Calu3 (cell line): ENCODE measurements around the gene KCNQ5. TPM values are rescaled to one million over a fixed set of nuclear protein-coding genes. Genes with fewer than 3 reads are reported as not detected.

Experiments
- BruUV-seq: library from RNA; stranded (reverse); fragments of 400-500 nt; replicated peaks from 2 replicates; lab custom pipeline; 2021; lab: Mats Ljungman, UMichigan
- CTCF ChIA-PET: fragments of 300-600 bp; sonication (Branson Sonifier 250); formaldehyde crosslinking; loops from one replicate; lab custom pipeline; 2022; ENCODE audit warnings: antibody characterized with exemption; lab: Charles Lee
- DNase-seq: peaks from one replicate; pipeline ENCODE4 v3.0.0; 2022
- H3K27ac Mint-ChIP-seq: one replicate; pipeline ENCODE4 v1.8.0; 2022; ENCODE audit warnings: mixed read lengths; ENCODE audit not compliant: unreplicated experiment
- H3K27me3 Mint-ChIP-seq: one replicate; pipeline ENCODE4 v1.8.0; 2022; ENCODE audit warnings: mixed read lengths; ENCODE audit not compliant: unreplicated experiment
- H3K36me3 Mint-ChIP-seq: one replicate; pipeline ENCODE4 v1.8.0; 2022; ENCODE audit warnings: mild to moderate bottlenecking, moderate library complexity, mixed read lengths; ENCODE audit not compliant: insufficient read depth, unreplicated experiment
- H3K4me1 Mint-ChIP-seq: one replicate; pipeline ENCODE4 v1.8.0; 2022; ENCODE audit warnings: mild to moderate bottlenecking, low read depth, mixed read lengths; ENCODE audit not compliant: unreplicated experiment
- H3K4me3 Mint-ChIP-seq: one replicate; pipeline ENCODE4 v1.8.0; 2022; ENCODE audit warnings: mild to moderate bottlenecking, low read depth, moderate library complexity, mixed read lengths; ENCODE audit not compliant: unreplicated experiment
- H3K9me3 Mint-ChIP-seq: one replicate; pipeline ENCODE4 v1.8.0; 2022; ENCODE audit warnings: low read depth, mixed read lengths; ENCODE audit not compliant: unreplicated experiment
- CTCF ChIP-seq: fragments of 200-600 bp; IDR thresholded peaks from one replicate; pipeline ENCODE4 v1.8.0; 2022; ENCODE audit warnings: antibody characterized with exemption; ENCODE audit not compliant: unreplicated experiment
- intact Hi-C: fragments of 100-400 bp; cut with micrococcal nuclease; formaldehyde crosslinking; loops from one replicate; pipeline ENCODE4 v1.10.0; 2022; ENCODE audit not compliant: unreplicated experiment
- total RNA-seq: library from RNA; stranded (reverse); gene quantifications from 2 replicates; pipeline ENCODE4 v1.2.3, GENCODE V29; 2022

KCNQ5 gene
- total RNA-seq, 1 experiment from 2014 or later, result not detected

GRCh38 chr6:72676995-72677394, 55.1 kb downstream of the KCNQ5 start:
- no peaks in the 10 kb centered on the region for H3K27me3 Mint-ChIP-seq
- no peaks in the 10 kb centered on the region for H3K4me1 Mint-ChIP-seq
- no peaks in the 10 kb centered on the region for H3K36me3 Mint-ChIP-seq
- CTCF ChIA-PET, result no interaction called here
- intact Hi-C loops, result no loop called here
- no peaks in the 10 kb centered on the region for H3K9me3 Mint-ChIP-seq
- no peak overlapping the region for H3K27ac Mint-ChIP-seq
- no peak for DNase-seq
- BruUV-seq, result no TSS peak
- TF ChIP-seq CTCF, result no peak
- no peak overlapping the region for H3K4me3 Mint-ChIP-seq

- H3K27me3 Mint-ChIP-seq, result no peaks in the 10 kb centered on the region
- CTCF ChIA-PET, result no interaction called here
- no peaks in the 10 kb centered on the region for H3K36me3 Mint-ChIP-seq
- no peak for TF ChIP-seq CTCF
- intact Hi-C loops, result no loop called here
- H3K4me1 Mint-ChIP-seq, result no peaks in the 10 kb centered on the region
- no TSS peak for BruUV-seq
- H3K9me3 Mint-ChIP-seq, result no peaks in the 10 kb centered on the region
- no peak overlapping the region for H3K4me3 Mint-ChIP-seq
- no peak overlapping the region for H3K27ac Mint-ChIP-seq
- DNase-seq, result no peak
These were observed 55.9 kb downstream of the KCNQ5 start for GRCh38 chr6:72677740-72678139.

GRCh38 chr6:72683797-72684196, 61.9 kb downstream of the KCNQ5 start:
- CTCF ChIA-PET, result no interaction called here
- Mint-ChIP-seq H3K4me1 (no peaks in the 10 kb centered on the region), H3K36me3 (no peaks in the 10 kb centered on the region), H3K9me3 (no peaks in the 10 kb centered on the region), H3K4me3 (no peak overlapping the region), H3K27me3 (no peaks in the 10 kb centered on the region), H3K27ac (no peak overlapping the region)
- no peak for DNase-seq
- BruUV-seq, result no TSS peak
- intact Hi-C loops, result no loop called here
- TF ChIP-seq CTCF, result no peak

- no peak overlapping the region for H3K27ac Mint-ChIP-seq
These were observed 67.5 kb downstream of the KCNQ5 start for GRCh38 chr6:72689107-72689954.

More at GRCh38 chr6:72689107-72689954, 67.5 kb downstream of the KCNQ5 start:
- no peaks in the 10 kb centered on the region for H3K9me3 Mint-ChIP-seq
- intact Hi-C loops, result no loop called here
- H3K36me3 Mint-ChIP-seq, result no peaks in the 10 kb centered on the region
- no TSS peak for BruUV-seq
- DNase-seq, result no peak
- H3K27me3 Mint-ChIP-seq, result no peaks in the 10 kb centered on the region
- no peaks in the 10 kb centered on the region for H3K4me1 Mint-ChIP-seq
- TF ChIP-seq CTCF, result no peak
- H3K4me3 Mint-ChIP-seq, result no peak overlapping the region
- CTCF ChIA-PET, result interaction anchor here (1.0 kb wide), 1 partner anchor 73 kb away, joined by 4 read pairs; no protein-coding TSS in a partner anchor
